IPS-18a (cell line): ENCODE results near the gene SURF1.
"Not testable (repeated sequence)": the region's sequence is repeated elsewhere in the genome, so short reads cannot be mapped to it uniquely, and the experiment has no call there.

Experiments
- H3K27ac ChIP-seq: one replicate; pipeline ENCODE4 v1.5.1; 2013; ENCODE audit warnings: low read length
- H3K27me3 ChIP-seq: one replicate; pipeline ENCODE4 v1.6.1; 2013; ENCODE audit warnings: mild to moderate bottlenecking, low read length; ENCODE audit not compliant: control insufficient read depth, insufficient read depth
- H3K36me3 ChIP-seq: one replicate; pipeline ENCODE4 v1.6.1; 2013; ENCODE audit warnings: low read depth, low read length; ENCODE audit not compliant: control insufficient read depth
- H3K4me1 ChIP-seq: one replicate; pipeline ENCODE4 v1.6.1; 2013; ENCODE audit warnings: low read depth, low read length; ENCODE audit not compliant: control insufficient read depth
- H3K4me3 ChIP-seq: one replicate; pipeline ENCODE4 v1.5.1; 2013; ENCODE audit warnings: low read length
- H3K9ac ChIP-seq: one replicate; pipeline ENCODE4 v1.6.1; 2013; ENCODE audit warnings: mild to moderate bottlenecking, low read length, moderate library complexity
- H3K9me3 ChIP-seq: one replicate; pipeline ENCODE4 v1.6.1; 2013; ENCODE audit warnings: low read depth, low read length; ENCODE audit not compliant: control insufficient read depth

SURF1 gene

GRCh38 chr9:133394687-133395271 is 38.5 kb upstream of the SURF1 start:
- no peaks in the 10 kb centered on the region for H3K4me1 ChIP-seq
- no peaks in the 10 kb centered on the region for H3K27me3 ChIP-seq
- H3K27ac ChIP-seq, result no peak overlapping the region
- H3K36me3 ChIP-seq, result no peaks in the 10 kb centered on the region
- no peak overlapping the region for H3K4me3 ChIP-seq
- no peak overlapping the region for H3K9ac ChIP-seq
- no peaks in the 10 kb centered on the region for H3K9me3 ChIP-seq

GRCh38 chr9:133393399-133393798 is 37.1 kb upstream of the SURF1 start:
- no peaks in the 10 kb centered on the region for H3K4me1 ChIP-seq
- no peak overlapping the region for H3K27ac ChIP-seq
- no peak overlapping the region for H3K4me3 ChIP-seq
- H3K9ac ChIP-seq, result no peak overlapping the region
- H3K36me3 ChIP-seq, result no peaks in the 10 kb centered on the region
- H3K27me3 ChIP-seq, result no peaks in the 10 kb centered on the region
- H3K9me3 ChIP-seq, result no peaks in the 10 kb centered on the region

- H3K4me3 ChIP-seq, H3K36me3 ChIP-seq, H3K9ac ChIP-seq, H3K9me3 ChIP-seq, H3K4me1 ChIP-seq, H3K27ac ChIP-seq, H3K27me3 ChIP-seq: not testable (repeated sequence)
Measured at GRCh38 chr9:133392308-133392707, 36.0 kb upstream of the SURF1 start.

GRCh38 chr9:133391449-133391848 is 35.2 kb upstream of the SURF1 start:
- not testable (repeated sequence) for H3K9ac ChIP-seq, H3K27ac ChIP-seq, H3K36me3 ChIP-seq, H3K4me3 ChIP-seq, H3K4me1 ChIP-seq, H3K27me3 ChIP-seq, H3K9me3 ChIP-seq

- Histone ChIP-seq H3K4me3 (no peak overlapping the region), H3K9ac (no peak overlapping the region), H3K9me3 (no peaks in the 10 kb centered on the region), H3K4me1 (no peaks in the 10 kb centered on the region), H3K27me3 (no peaks in the 10 kb centered on the region), H3K27ac (no peak overlapping the region), H3K36me3 (no peaks in the 10 kb centered on the region)
Measured at GRCh38 chr9:133390713-133391112, 34.4 kb upstream of the SURF1 start.

GRCh38 chr9:133389562-133389961 is 33.3 kb upstream of the SURF1 start:
- Histone ChIP-seq H3K4me1 (no peaks in the 10 kb centered on the region), H3K9ac (no peak overlapping the region), H3K27me3 (no peaks in the 10 kb centered on the region), H3K27ac (no peak overlapping the region), H3K4me3 (no peak overlapping the region), H3K9me3 (no peaks in the 10 kb centered on the region), H3K36me3 (no peaks in the 10 kb centered on the region)

- no peak overlapping the region for H3K4me3 ChIP-seq
- no peaks in the 10 kb centered on the region for H3K9me3 ChIP-seq
- no peak overlapping the region for H3K27ac ChIP-seq
- H3K9ac ChIP-seq, result no peak overlapping the region
- H3K4me1 ChIP-seq, result no peaks in the 10 kb centered on the region
- no peaks in the 10 kb centered on the region for H3K36me3 ChIP-seq
- H3K27me3 ChIP-seq, result no peaks in the 10 kb centered on the region
Measured at GRCh38 chr9:133389025-133389557, 32.8 kb upstream of the SURF1 start.

- H3K27ac ChIP-seq, result no peak overlapping the region
- H3K4me3 ChIP-seq, result no peak overlapping the region
- no peaks in the 10 kb centered on the region for H3K9me3 ChIP-seq
- no peaks in the 10 kb centered on the region for H3K4me1 ChIP-seq
- H3K36me3 ChIP-seq, result no peaks in the 10 kb centered on the region
- no peak overlapping the region for H3K9ac ChIP-seq
- no peaks in the 10 kb centered on the region for H3K27me3 ChIP-seq
Measured at GRCh38 chr9:133387680-133388079, 31.4 kb upstream of the SURF1 start.

GRCh38 chr9:133386338-133386737 is 30.1 kb upstream of the SURF1 start:
- Histone ChIP-seq H3K9me3 (no peaks in the 10 kb centered on the region), H3K27me3 (no peaks in the 10 kb centered on the region), H3K4me1 (no peaks in the 10 kb centered on the region), H3K9ac (no peak overlapping the region), H3K27ac (no peak overlapping the region), H3K4me3 (no peak overlapping the region), H3K36me3 (no peaks in the 10 kb centered on the region)

- no peaks in the 10 kb centered on the region for H3K27me3 ChIP-seq
- no peaks in the 10 kb centered on the region for H3K9me3 ChIP-seq
- H3K36me3 ChIP-seq, result no peaks in the 10 kb centered on the region
- no peak overlapping the region for H3K4me3 ChIP-seq
- no peaks in the 10 kb centered on the region for H3K4me1 ChIP-seq
- H3K27ac ChIP-seq, result no peak overlapping the region
- no peak overlapping the region for H3K9ac ChIP-seq
Measured at GRCh38 chr9:133385452-133385851, 29.2 kb upstream of the SURF1 start.

GRCh38 chr9:133384736-133385321 is 28.5 kb upstream of the SURF1 start:
- Histone ChIP-seq H3K36me3 (no peaks in the 10 kb centered on the region), H3K9me3 (no peaks in the 10 kb centered on the region), H3K4me1 (no peaks in the 10 kb centered on the region)

GRCh38 chr9:133383438-133383837 is 27.2 kb upstream of the SURF1 start:
- Histone ChIP-seq H3K27me3 (peaks cover 4% of the 10 kb centered on the region), H3K9ac (no peak overlapping the region), H3K36me3 (no peaks in the 10 kb centered on the region), H3K4me1 (no peaks in the 10 kb centered on the region), H3K27ac (no peak overlapping the region), H3K4me3 (no peak overlapping the region), H3K9me3 (no peaks in the 10 kb centered on the region)

More at GRCh38 chr9:133384736-133385321, 28.5 kb upstream of the SURF1 start:
- Histone ChIP-seq H3K27me3 (no peaks in the 10 kb centered on the region), H3K27ac (no peak overlapping the region), H3K4me3 (no peak overlapping the region), H3K9ac (no peak overlapping the region)
